Prostate gland (tissue), 2 donors: ENCODE results near the gene HAT1. TPM values are rescaled to one million over a fixed set of nuclear protein-coding genes. Genes with fewer than 3 reads are reported as not detected.
A peak's percentile ranks its signal among the peaks of the same experiment; 100 is the strongest.

Experiments used
- DNase-seq: peaks from one replicate; pipeline ENCODE4 v3.0.0-alpha.2; 2019; ENCODE audit warnings: low spot score
- H3K27ac ChIP-seq, 2 donors: fragments of 200-600 bp; sonication (generic); 2 replicates each; pipeline ENCODE4 v1.5.1; 2017 to 2019
- H3K27me3 ChIP-seq: fragments of 200-600 bp; sonication (generic); replicated peaks from 2 replicates; pipeline ENCODE4 v1.5.1; 2019; ENCODE audit not compliant: insufficient read depth
- H3K36me3 ChIP-seq, 2 donors: fragments of 200-600 bp; sonication (generic); 1 replicate in 1 of 2; 2 replicates in 1 of 2; pipeline versions ENCODE4 v1.5.1 to v1.8.1; 2017 to 2019
- H3K4me1 ChIP-seq: fragments of 200-600 bp; sonication (generic); replicated peaks from 2 replicates; pipeline ENCODE4 v1.5.1; 2019
- H3K4me3 ChIP-seq, 2 donors: fragments of 200-600 bp; sonication (generic); 2 replicates each; pipeline ENCODE4 v1.5.1; 2017 to 2019
- H3K9me3 ChIP-seq: fragments of 200-600 bp; sonication (generic); 2 replicates; pipeline ENCODE4 v1.5.1; 2017
- POLR2A ChIP-seq: fragments of 450-650 bp; IDR thresholded peaks from one replicate; pipeline ENCODE4 v1.6.1; 2016; ENCODE audit warnings: antibody characterized with exemption, mild to moderate bottlenecking
- POLR2AphosphoS5 ChIP-seq: sonication (generic); formaldehyde crosslinking; IDR thresholded peaks from one replicate; pipeline ENCODE4 v1.6.1; 2017; ENCODE audit warnings: antibody characterized with exemption
- WGBS: methylation state at CpG from one replicate; pipeline ENCODE4 v1.1.5; 2018; 5-methylcytosine and 5-hydroxymethylcytosine counted together
- intact Hi-C: fragments of 100-400 bp; cut with DNase I; formaldehyde crosslinking; loops from one replicate; pipeline ENCODE4 v1.14.2; 2022
- total RNA-seq, 2 donors: library from RNA; depleted of rRNA; stranded (reverse); fragments of >200 nt; gene quantifications; one replicate each; pipeline ENCODE4 v1.1.0, GENCODE V29; 2016
- TF ChIP-seq, protein P1 (sequence below), 4 experiments: fragments of 200-600 bp in 2 of 4; fragments of 450-650 bp in 2 of 4; sonication (generic) in 2 of 4; IDR thresholded peaks; 1 replicate in 3 of 4; 2 replicates in 1 of 4; pipeline ENCODE4 v1.5.1; 2016 to 2019; ENCODE audit warnings: antibody characterized with exemption in 4 of 4, mild to moderate bottlenecking in 2 of 4, moderate library complexity in 2 of 4

Gene HAT1
- total RNA-seq, 2 donors from 2014 or later = 30.6 to 41.9 TPM

DNA sequence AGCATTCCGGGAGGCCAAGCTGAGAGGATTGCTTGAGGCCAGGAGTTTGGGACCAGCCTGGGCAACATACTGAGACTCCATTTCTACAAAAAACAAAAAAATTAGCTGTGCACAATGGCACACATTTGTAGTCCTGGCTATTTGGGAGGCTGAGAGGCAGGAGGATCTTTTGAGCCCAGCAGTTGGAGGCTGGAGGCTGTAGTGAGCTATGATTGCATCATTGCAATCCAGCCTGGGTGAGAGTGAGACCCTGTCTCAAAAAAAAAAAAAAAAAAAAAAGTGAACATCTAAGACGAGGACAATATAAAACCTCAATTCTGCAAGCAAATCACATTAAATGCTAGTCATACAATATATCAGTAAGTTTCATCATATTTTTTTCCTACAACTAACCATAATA is 2.8 kb upstream of the HAT1 start:
- Histone ChIP-seq H3K36me3 (no peaks in the 10 kb centered on the region), H3K9me3 (no peaks in the 10 kb centered on the region), H3K4me3 (no peak overlapping the region), H3K4me1 (no peaks in the 10 kb centered on the region), H3K27ac (no peak overlapping the region), H3K27me3 (no peaks in the 10 kb centered on the region)
- WGBS = 86% methylated on average over 2 of the region's 2 CpGs
- intact Hi-C loops = no loop called here
- TF ChIP-seq POLR2A (no peak), POLR2AphosphoS5 (no peak)
- TF ChIP-seq, protein P1, sequence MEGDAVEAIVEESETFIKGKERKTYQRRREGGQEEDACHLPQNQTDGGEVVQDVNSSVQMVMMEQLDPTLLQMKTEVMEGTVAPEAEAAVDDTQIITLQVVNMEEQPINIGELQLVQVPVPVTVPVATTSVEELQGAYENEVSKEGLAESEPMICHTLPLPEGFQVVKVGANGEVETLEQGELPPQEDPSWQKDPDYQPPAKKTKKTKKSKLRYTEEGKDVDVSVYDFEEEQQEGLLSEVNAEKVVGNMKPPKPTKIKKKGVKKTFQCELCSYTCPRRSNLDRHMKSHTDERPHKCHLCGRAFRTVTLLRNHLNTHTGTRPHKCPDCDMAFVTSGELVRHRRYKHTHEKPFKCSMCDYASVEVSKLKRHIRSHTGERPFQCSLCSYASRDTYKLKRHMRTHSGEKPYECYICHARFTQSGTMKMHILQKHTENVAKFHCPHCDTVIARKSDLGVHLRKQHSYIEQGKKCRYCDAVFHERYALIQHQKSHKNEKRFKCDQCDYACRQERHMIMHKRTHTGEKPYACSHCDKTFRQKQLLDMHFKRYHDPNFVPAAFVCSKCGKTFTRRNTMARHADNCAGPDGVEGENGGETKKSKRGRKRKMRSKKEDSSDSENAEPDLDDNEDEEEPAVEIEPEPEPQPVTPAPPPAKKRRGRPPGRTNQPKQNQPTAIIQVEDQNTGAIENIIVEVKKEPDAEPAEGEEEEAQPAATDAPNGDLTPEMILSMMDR (IDR thresholded peaks at IDR 0.05) = no peak
- DNase-seq = no peak

DNA sequence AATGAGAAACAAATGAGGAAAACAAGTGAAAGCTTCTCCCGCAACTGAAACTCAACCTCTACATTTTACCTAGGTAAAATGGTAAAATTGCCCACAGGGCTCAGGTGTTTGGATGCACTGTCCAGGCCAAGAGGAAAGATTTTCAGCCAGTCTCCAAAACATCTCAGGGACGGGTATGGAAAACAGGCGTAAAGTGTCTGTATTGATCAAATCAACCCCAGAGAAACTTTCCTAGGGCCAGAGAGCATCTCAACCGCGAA is 361 bp upstream of the HAT1 start:
- Histone ChIP-seq H3K4me1 (no peaks in the 10 kb centered on the region), H3K36me3 (no peaks in the 10 kb centered on the region), H3K27me3 (no peaks in the 10 kb centered on the region), H3K4me3 (peak overlapping the region; percentile 79 to 81), H3K27ac (peak overlapping the region; percentile 95 to 98), H3K9me3 (no peaks in the 10 kb centered on the region)
- TF ChIP-seq, protein P1 (IDR thresholded peaks at IDR 0.05) = no peak
- TF ChIP-seq POLR2A (no peak), POLR2AphosphoS5 (no peak)
- 11% methylated on average over 5 of the region's 5 CpGs for WGBS
- DNase-seq = no peak
- intact Hi-C loops = loop anchor here (1.0 kb wide), 1 partner anchor 28 kb away; the partner anchor contains the start of gene SLC25A12

DNA sequence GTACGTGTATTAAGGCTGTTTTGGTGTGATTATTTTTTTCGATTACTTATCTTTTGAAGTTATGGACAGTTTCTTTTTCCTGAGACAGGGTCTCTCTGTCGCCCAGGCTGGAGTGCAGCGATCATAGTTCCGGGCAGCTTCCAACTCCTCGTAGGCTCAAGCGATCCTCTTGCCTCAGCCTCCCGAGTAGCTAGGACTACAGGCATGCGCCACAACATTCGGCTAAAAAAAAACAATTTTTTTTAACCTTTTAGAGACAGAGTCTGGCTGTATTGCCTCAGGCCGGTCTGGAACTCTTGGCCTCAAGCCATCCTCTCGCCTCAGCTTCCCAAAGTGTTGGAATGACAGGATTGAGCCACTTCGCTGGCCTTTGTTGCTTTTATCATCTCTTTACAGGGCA is 945 bp downstream of the HAT1 start:
- H3K4me1 ChIP-seq = no peaks in the 10 kb centered on the region
- peak overlapping the region; percentile 95 to 98 for H3K27ac ChIP-seq
- no peaks in the 10 kb centered on the region for H3K9me3 ChIP-seq
- no peaks in the 10 kb centered on the region for H3K27me3 ChIP-seq
- WGBS = 26% methylated on average over 13 of the region's 13 CpGs
- DNase-seq = no peak
- intact Hi-C loops = no loop called here
- TF ChIP-seq POLR2AphosphoS5 (no peak), POLR2A (no peak)
- TF ChIP-seq, protein P1 (IDR thresholded peaks at IDR 0.05) = no peak
- H3K4me3 ChIP-seq = peak overlapping the region; percentile 79 to 81
- H3K36me3 ChIP-seq = no peaks in the 10 kb centered on the region

DNA sequence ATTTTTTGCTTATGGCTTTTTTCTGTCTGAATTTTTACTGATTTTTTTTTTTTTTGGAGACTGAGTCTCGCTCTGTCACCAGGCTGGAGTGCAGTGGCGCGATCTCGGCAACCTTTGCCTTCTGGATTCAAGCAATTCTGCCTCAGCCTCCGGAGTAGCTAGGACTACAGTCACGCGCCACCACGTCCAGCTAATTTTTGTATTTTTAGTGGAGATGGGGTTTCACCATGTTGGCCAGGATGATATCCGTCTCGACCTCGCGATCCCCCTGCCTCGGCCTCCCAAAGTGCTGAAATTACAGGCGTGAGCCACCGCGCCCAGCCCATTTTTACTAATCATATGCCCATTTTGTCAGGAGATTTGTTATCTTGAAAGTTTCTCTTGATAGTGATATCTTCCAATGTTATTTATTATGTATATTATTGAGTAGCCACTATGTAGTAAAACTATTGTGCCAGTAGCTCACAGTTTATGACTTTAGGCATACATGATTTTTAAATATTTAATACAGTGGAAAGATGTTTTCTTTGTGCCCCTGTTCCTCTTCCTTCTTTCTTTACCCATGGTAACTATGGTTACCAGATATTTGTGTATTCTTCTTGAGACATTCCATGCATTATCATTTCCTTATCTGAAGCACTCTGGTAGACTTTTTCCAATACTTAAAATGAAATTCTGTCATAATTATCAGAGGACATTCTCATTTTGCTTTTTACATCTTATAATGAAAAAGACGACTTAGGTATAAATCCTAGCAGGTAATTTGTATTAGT is 2.1 kb downstream of the HAT1 start:
- H3K27me3 ChIP-seq = no peaks in the 10 kb centered on the region
- DNase-seq = no peak
- no peak overlapping the region for H3K27ac ChIP-seq
- H3K4me3 ChIP-seq = no peak overlapping the region
- H3K4me1 ChIP-seq = no peaks in the 10 kb centered on the region
- WGBS = 95% methylated on average over 17 of the region's 17 CpGs
- TF ChIP-seq POLR2AphosphoS5 = no peak
- TF ChIP-seq POLR2A = no peak
- H3K9me3 ChIP-seq = no peaks in the 10 kb centered on the region
- intact Hi-C loops = no loop called here
- no peaks in the 10 kb centered on the region for H3K36me3 ChIP-seq

DNA sequence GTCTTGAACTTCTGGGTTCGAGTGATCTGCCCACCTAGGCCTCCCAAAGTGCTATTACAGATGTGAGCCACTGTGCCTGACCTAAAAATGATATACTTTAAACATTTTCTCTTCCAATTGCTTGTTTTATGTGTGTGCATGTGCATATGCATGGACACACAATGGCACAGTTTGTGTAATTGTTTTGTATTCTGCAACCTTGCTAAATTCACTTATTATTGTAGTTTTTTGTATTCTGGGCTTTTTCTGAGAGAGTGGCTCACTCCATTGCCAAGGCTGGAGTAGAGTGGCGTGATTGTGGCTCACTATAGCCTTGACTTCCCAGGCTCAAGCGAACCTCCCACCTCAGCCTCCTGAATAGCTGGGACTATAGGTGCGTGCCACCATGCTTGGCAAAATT is 8.1 kb downstream of the HAT1 start:
- WGBS = 98% methylated on average over 4 of the region's 4 CpGs
- Histone ChIP-seq H3K9me3 (no peaks in the 10 kb centered on the region), H3K4me3 (no peak overlapping the region), H3K27ac (no peak overlapping the region), H3K36me3 (no peaks in the 10 kb centered on the region), H3K4me1 (no peaks in the 10 kb centered on the region), H3K27me3 (no peaks in the 10 kb centered on the region)
- TF ChIP-seq POLR2AphosphoS5 (no peak), POLR2A (no peak)
- TF ChIP-seq, protein P1 (IDR thresholded peaks at IDR 0.05) = no peak
- intact Hi-C loops = no loop called here
- no peak for DNase-seq
